H1 (cell line): ENCODE results near the gene RNF149. TPM values are rescaled to one million over a fixed set of nuclear protein-coding genes. Genes with fewer than 3 reads are reported as not detected.

Experiments
- CTCF ChIA-PET: fragments of 300-600 bp; sonication (Branson Sonifier 250); formaldehyde crosslinking; loops from one replicate; lab custom pipeline; 2021; ENCODE audit not compliant: partially characterized antibody; lab: Charles Lee
- POLR2A ChIA-PET: fragments of 300-600 bp; sonication (Branson Sonifier 250); formaldehyde crosslinking; loops from one replicate; lab custom pipeline; 2021; ENCODE audit warnings: inconsistent platforms; ENCODE audit not compliant: partially characterized antibody; lab: Charles Lee
- DNase-seq, 2 experiments: peaks; one replicate each; pipeline versions ENCODE4 v3.0.0 to v3.0.0-alpha.2; 2010 to 2022; ENCODE audit warnings: low spot score in 2 of 2, low read depth in 1 of 2, mixed read lengths in 1 of 2
- FAIRE-seq: peaks from 2 replicates; lab custom pipeline; 2011; peaks lifted over from hg19 to GRCh38; lab: Jason Lieb, UNC
- H2AFZ ChIP-seq: 2 replicates; pipeline ENCODE4 v1.8.1; 2012; ENCODE audit warnings: low read length, inconsistent platforms
- H2AK5ac ChIP-seq: 2 replicates; pipeline ENCODE4 v1.6.1; 2013; ENCODE audit warnings: low read depth, low read length
- H2BK120ac ChIP-seq: replicated peaks from 2 replicates; pipeline ENCODE3; 2013; ENCODE audit warnings: low read depth, low read length, inconsistent platforms
- H2BK12ac ChIP-seq: 2 replicates; pipeline ENCODE4 v1.6.1; 2013; ENCODE audit warnings: low read depth, low read length
- H2BK15ac ChIP-seq: 2 replicates; pipeline ENCODE4 v1.6.1; 2013; ENCODE audit warnings: low read length
- H2BK20ac ChIP-seq: 2 replicates; pipeline ENCODE4 v1.6.1; 2013; ENCODE audit warnings: low read length
- H2BK5ac ChIP-seq: 2 replicates; pipeline ENCODE4 v1.6.1; 2013; ENCODE audit warnings: low read depth, low read length
- H3K14ac ChIP-seq: 2 replicates; pipeline ENCODE4 v1.6.1; 2013; ENCODE audit warnings: inconsistent platforms; ENCODE audit not compliant: insufficient read length
- H3K18ac ChIP-seq: 2 replicates; pipeline ENCODE4 v1.6.1; 2013; ENCODE audit warnings: low read length; ENCODE audit errors: extremely low read depth
- H3K23ac ChIP-seq: 2 replicates; pipeline ENCODE4 v1.6.1; 2013; ENCODE audit warnings: inconsistent platforms; ENCODE audit not compliant: insufficient read length
- H3K23me2 ChIP-seq: 2 replicates; pipeline ENCODE4 v1.6.1; 2013; ENCODE audit warnings: low read depth, low read length
- H3K27ac ChIP-seq: 2 replicates; pipeline ENCODE4 v1.6.1; 2011; ENCODE audit warnings: low read depth, low read length, inconsistent platforms
- H3K27me3 ChIP-seq, 4 experiments: replicated peaks in 1 of 4; 1 replicate in 1 of 4; 2 replicates in 3 of 4; pipeline versions ENCODE4 v1.6.1 to v1.8.1; 2011 to 2013; ENCODE audit warnings: low read length in 3 of 4, mild to moderate bottlenecking in 3 of 4, inconsistent platforms in 2 of 4, mixed read lengths in 2 of 4, moderate library complexity in 1 of 4; ENCODE audit not compliant: control insufficient read depth in 3 of 4, insufficient read depth in 3 of 4; ENCODE audit errors: extremely low read depth in 1 of 4
- H3K36me3 ChIP-seq, 4 experiments: 2 replicates each; pipeline versions ENCODE4 v1.6.1 to v1.8.1; 2011 to 2013; ENCODE audit warnings: mild to moderate bottlenecking in 4 of 4, low read length in 3 of 4, moderate library complexity in 2 of 4, control low read depth in 1 of 4, inconsistent platforms in 1 of 4; ENCODE audit not compliant: insufficient read depth in 4 of 4, control insufficient read depth in 2 of 4
- H3K4ac ChIP-seq: replicated peaks from 2 replicates; pipeline ENCODE3; 2013; ENCODE audit warnings: low read length, low read depth, mixed read lengths, inconsistent platforms; ENCODE audit not compliant: insufficient read length
- H3K4me1 ChIP-seq, 4 experiments: replicated peaks in 1 of 4; 1 replicate in 1 of 4; 2 replicates in 3 of 4; pipeline versions ENCODE4 v1.6.1 to v1.8.1; 2011 to 2013; ENCODE audit warnings: low read length in 3 of 4, inconsistent platforms in 2 of 4, mixed read lengths in 1 of 4; ENCODE audit not compliant: insufficient read depth in 4 of 4, control insufficient read depth in 3 of 4
- H3K4me2 ChIP-seq, 2 experiments: 2 replicates each; pipeline versions ENCODE4 v1.6.1 to v1.8.1; 2011 to 2013; ENCODE audit warnings: low read depth in 2 of 2, low read length in 2 of 2, control low read depth in 1 of 2, inconsistent platforms in 1 of 2, mild to moderate bottlenecking in 1 of 2; ENCODE audit not compliant: insufficient read depth in 1 of 2
- H3K4me3 ChIP-seq, 4 experiments: fragments of 200-600, 300-600 bp in 1 of 4; sonication (generic), shearing (Covaris generic), sonication (Bioruptor Twin) in 1 of 4; 2 replicates each; pipeline versions ENCODE4 v1.5.1 to v1.8.1; 2011 to 2016; ENCODE audit warnings: low read length in 4 of 4, low read depth in 3 of 4, control low read depth in 2 of 4, inconsistent platforms in 2 of 4, mild to moderate bottlenecking in 2 of 4, mixed read lengths in 1 of 4, moderate library complexity in 1 of 4; ENCODE audit not compliant: insufficient read depth in 2 of 4; ENCODE audit errors: extremely low read depth in 1 of 4
- H3K56ac ChIP-seq: replicated peaks from 2 replicates; pipeline ENCODE3; 2013; ENCODE audit warnings: low read depth, mild to moderate bottlenecking, mixed read lengths, low read length, inconsistent platforms; ENCODE audit not compliant: insufficient read length
- H3K79me1 ChIP-seq: 2 replicates; pipeline ENCODE4 v1.6.1; 2013; ENCODE audit warnings: low read depth, low read length, control low read depth
- H3K79me2 ChIP-seq, 2 experiments: 2 replicates each; pipeline versions ENCODE4 v1.6.1 to v1.8.1; 2012 to 2013; ENCODE audit warnings: low read length in 2 of 2, mild to moderate bottlenecking in 2 of 2, inconsistent platforms in 1 of 2; ENCODE audit not compliant: insufficient read depth in 2 of 2, control insufficient read depth in 1 of 2
- H3K9ac ChIP-seq, 4 experiments: replicated peaks in 1 of 4; 1 replicate in 1 of 4; 2 replicates in 3 of 4; pipeline versions ENCODE4 v1.6.1 to v1.8.1; 2011 to 2013; ENCODE audit warnings: low read depth in 3 of 4, low read length in 3 of 4, control low read depth in 2 of 4, mild to moderate bottlenecking in 2 of 4, moderate library complexity in 2 of 4, inconsistent platforms in 1 of 4; ENCODE audit errors: extremely low read depth in 1 of 4
- H3K9me3 ChIP-seq, 2 experiments: 2 replicates each; pipeline versions ENCODE4 v1.6.1 to v1.8.1; 2012 to 2013; ENCODE audit warnings: mild to moderate bottlenecking in 2 of 2, moderate library complexity in 2 of 2, control low read depth in 1 of 2, inconsistent platforms in 1 of 2, low read depth in 1 of 2, low read length in 1 of 2, mixed read lengths in 1 of 2; ENCODE audit not compliant: insufficient read depth in 2 of 2
- H4K20me1 ChIP-seq, 2 experiments: replicated peaks in 1 of 2; 2 replicates each; pipeline versions ENCODE3 to v1.8.1; 2011 to 2013; ENCODE audit warnings: inconsistent platforms in 2 of 2, low read length in 2 of 2, mild to moderate bottlenecking in 1 of 2; ENCODE audit not compliant: insufficient read depth in 2 of 2, control insufficient read depth in 1 of 2
- H4K5ac ChIP-seq: 2 replicates; pipeline ENCODE4 v1.6.1; 2013; ENCODE audit warnings: low read length, low read depth, mixed read lengths, inconsistent platforms; ENCODE audit not compliant: insufficient read length
- H4K8ac ChIP-seq: 2 replicates; pipeline ENCODE4 v1.8.0; 2013; ENCODE audit warnings: mild to moderate bottlenecking, moderate library complexity, low read length, inconsistent platforms; ENCODE audit not compliant: insufficient read depth; ENCODE audit errors: extremely low read depth
- H4K91ac ChIP-seq: replicated peaks from 2 replicates; pipeline ENCODE3; 2013; ENCODE audit warnings: low read length, mixed read lengths, inconsistent platforms; ENCODE audit not compliant: insufficient read length
- BACH1 ChIP-seq: IDR thresholded peaks from 2 replicates; pipeline ENCODE4 v1.6.1; 2012; ENCODE audit warnings: low read length, improper control_type of control experiment
- CEBPB ChIP-seq: IDR thresholded peaks from 2 replicates; pipeline ENCODE4 v1.6.1; 2012; ENCODE audit warnings: low read depth, low read length
- CHD2 ChIP-seq: IDR thresholded peaks from 2 replicates; pipeline ENCODE4 v1.6.1; 2012; ENCODE audit warnings: low read length, improper control_type of control experiment
- CREB1 ChIP-seq: IDR thresholded peaks from 2 replicates; pipeline ENCODE4 v1.6.1; 2012; ENCODE audit warnings: inconsistent platforms
- EP300 ChIP-seq, 2 experiments: IDR thresholded peaks; 1 replicate in 1 of 2; 2 replicates in 1 of 2; pipeline ENCODE4 v1.6.1; 2011 to 2012; ENCODE audit warnings: low read depth in 2 of 2, low read length in 2 of 2, mild to moderate bottlenecking in 2 of 2, borderline replicate concordance in 1 of 2, inconsistent platforms in 1 of 2, moderate library complexity in 1 of 2
- JUND ChIP-seq: IDR thresholded peaks from 2 replicates; pipeline ENCODE4 v1.6.1; 2011; ENCODE audit warnings: mild to moderate bottlenecking, improper control_type of control experiment, low read length
- PHF8 ChIP-seq: fragments of 200-600 bp; sonication (generic); conservative IDR thresholded peaks from 2 replicates; pipeline ENCODE4 v1.7.1; 2012; ENCODE audit warnings: low read depth, mild to moderate bottlenecking, inconsistent platforms, low read length, moderate library complexity
- POLR2A ChIP-seq, 2 experiments: IDR thresholded peaks; 1 replicate in 1 of 2; 2 replicates in 1 of 2; pipeline ENCODE4 v1.6.1; 2011; ENCODE audit warnings: low read depth in 2 of 2, low read length in 2 of 2, mild to moderate bottlenecking in 2 of 2; ENCODE audit errors: control extremely low read depth in 1 of 2
- RBBP5 ChIP-seq: IDR thresholded peaks from 2 replicates; pipeline ENCODE4 v1.7.1; 2012; ENCODE audit warnings: low read depth, mild to moderate bottlenecking, inconsistent platforms, low read length, moderate library complexity, borderline replicate concordance
- SIRT6 ChIP-seq: IDR thresholded peaks from one replicate; pipeline ENCODE4 v1.7.1; 2012; ENCODE audit warnings: low read length, inconsistent platforms
- whole genome bisulfite sequencing, 2 experiments: shearing (Covaris generic) in 1 of 2; methylation state at CpG; one replicate each; pipeline versions ENCODE4 v1.1.6 to v1.1.7; 2013 to 2015; ENCODE audit warnings: low lambda C conversion rate in 2 of 2, mixed read lengths in 2 of 2, inconsistent platforms in 1 of 2, low coverage in 1 of 2, missing lambda C conversion rate in 1 of 2; ENCODE audit not compliant: insufficient replicate concordance in 2 of 2, insufficient coverage in 1 of 2, insufficient read length in 1 of 2; ENCODE audit errors: extremely low coverage in 1 of 2, missing lambda C conversion rate in 1 of 2; 5-methylcytosine and 5-hydroxymethylcytosine counted together
- polyA plus RNA-seq, 7 experiments: library from polyadenylated mRNA; depleted of rRNA in 3 of 7; stranded (reverse) in 5 of 7; unstranded in 2 of 7; fragments of >200 nt in 5 of 7; fragments of 200-250 nt in 2 of 7; gene quantifications; 1 replicate in 5 of 7; 2 replicates in 1 of 7; 4 replicates in 1 of 7; pipeline versions ENCODE4 v1.2.1 to v1.2.3, GENCODE V29; 2011 to 2013; ENCODE audit warnings: missing spikeins in 2 of 7, mixed read lengths in 2 of 7
- total RNA-seq: library from RNA; stranded (reverse); fragmentation: NEBNext Ultra II Directional; extraction: Animal tissue kit (Norgen Biotek cat#: 25700); gene quantifications from 2 replicates; pipeline ENCODE4 v1.2.1, GENCODE V29; 2021

The RNF149 gene
- total and polyA plus RNA-seq, 2 of the 8 experiments (the other 6 are each of a cell fraction or from before 2014, with no cell fraction given): 16.6 to 28.2 TPM

GRCh38 chr2:101327863-101328394 is 19.4 kb upstream of the RNF149 start:
- CTCF ChIA-PET: interaction anchor here (1.0 to 4.7 kb wide), 3 partner anchors 14 to 55 kb away, joined by 3 to 19 read pairs (median 5); no protein-coding TSS in a partner anchor
- Histone ChIP-seq H2AFZ (peak overlapping the region; percentile 95; the same call in 1 of the 2 replicates), H3K23me2 (no peaks in the 10 kb centered on the region), H4K20me1 (no peaks in the 10 kb centered on the region), H3K4ac (no peak overlapping the region), H4K5ac (peak overlapping the region; percentile 27), H3K27ac (no peak overlapping the region; the same call in 1 of the 2 replicates), H4K8ac (no peak overlapping the region), H3K18ac (peak overlapping the region; percentile 55), H2BK120ac (no peak overlapping the region), H2BK15ac (peak overlapping the region; percentile 66; the same call in 1 of the 2 replicates), H3K23ac (no peak overlapping the region), H3K79me2 (no peaks in the 10 kb centered on the region), H3K14ac (no peak overlapping the region), H3K4me2 (peak overlapping the region; percentile 52 to 64), H3K56ac (no peak overlapping the region), H3K79me1 (no peaks in the 10 kb centered on the region), H3K4me1 (peaks cover 10 to 27% (median 17%) of the 10 kb centered on the region in 4 experiments; a peak in 6 of 7 replicates), H3K27me3 (no peaks in the 10 kb centered on the region), H2BK5ac (peak overlapping the region; percentile 57), H3K9me3 (peaks cover 0 to 9% of the 10 kb centered on the region in 2 experiments; a peak in 2 of 4 replicates), H3K4me3 (peak overlapping the region in 1 of 4 experiments; percentile 40; a peak in 2 of 8 replicates), H4K91ac (peak overlapping the region; percentile 45), H2AK5ac (0 out of 2 replicates have a peak overlapping the region, but pooled peaks have one; percentile 7), H2BK12ac (peak overlapping the region; percentile 63), H2BK20ac (peak overlapping the region; percentile 97), H3K9ac (no peak overlapping the region), H3K36me3 (no peaks in the 10 kb centered on the region)
- DNase-seq (no peak), FAIRE-seq (peak; percentile 13)
- POLR2A ChIA-PET: interaction anchor here (1.0 to 1.4 kb wide), 3 partner anchors 9 to 19 kb away, joined by 3 to 5 read pairs (median 3); partner anchors contain the start of gene RNF149
- WGBS, 2 experiments: 58% methylated on average over 5 of the region's 5 CpGs; no CpG with 5 or more reads in 1 of the 2 experiments
- TF ChIP-seq CHD2 (no peak), BACH1 (no peak), JUND (0 out of 2 replicates have a peak, but pooled peaks have one; percentile 39), PHF8 (no peak), EP300 (IDR thresholded peaks at IDR 0.05; ENCODE audit: borderline replicate concordance in 1 of 2, low read depth in 2 of 2, low read length in 2 of 2) (no peak), CREB1 (no peak), CEBPB (peak; percentile 12; the same call in 1 of the 2 replicates), POLR2A (IDR thresholded peaks at IDR 0.05; ENCODE audit: control extremely low read depth in 1 of 2, low read depth in 2 of 2, low read length in 2 of 2) (no peak), RBBP5 (peak; percentile 100), SIRT6 (no peak)
